ENCODE data around the gene DUSP6. TPM values are rescaled to one million over a fixed set of nuclear protein-coding genes. Genes with fewer than 3 reads are reported as not detected.

The DUSP6 gene
- total RNA-seq, 1 donor from 2014 or later = 23.0 TPM

- no peak for ATAC-seq
- intact Hi-C loops (cut with micrococcal nuclease) = no loop called here
- no peak for DNase-seq
These were observed 24.5 kb upstream of the DUSP6 start for GRCh38 chr12:89376844-89377243.

- ATAC-seq (no peak), DNase-seq (no peak)
- intact Hi-C loops (cut with micrococcal nuclease) = no loop called here
These were observed 23.9 kb upstream of the DUSP6 start for GRCh38 chr12:89376202-89376529.

DNA sequence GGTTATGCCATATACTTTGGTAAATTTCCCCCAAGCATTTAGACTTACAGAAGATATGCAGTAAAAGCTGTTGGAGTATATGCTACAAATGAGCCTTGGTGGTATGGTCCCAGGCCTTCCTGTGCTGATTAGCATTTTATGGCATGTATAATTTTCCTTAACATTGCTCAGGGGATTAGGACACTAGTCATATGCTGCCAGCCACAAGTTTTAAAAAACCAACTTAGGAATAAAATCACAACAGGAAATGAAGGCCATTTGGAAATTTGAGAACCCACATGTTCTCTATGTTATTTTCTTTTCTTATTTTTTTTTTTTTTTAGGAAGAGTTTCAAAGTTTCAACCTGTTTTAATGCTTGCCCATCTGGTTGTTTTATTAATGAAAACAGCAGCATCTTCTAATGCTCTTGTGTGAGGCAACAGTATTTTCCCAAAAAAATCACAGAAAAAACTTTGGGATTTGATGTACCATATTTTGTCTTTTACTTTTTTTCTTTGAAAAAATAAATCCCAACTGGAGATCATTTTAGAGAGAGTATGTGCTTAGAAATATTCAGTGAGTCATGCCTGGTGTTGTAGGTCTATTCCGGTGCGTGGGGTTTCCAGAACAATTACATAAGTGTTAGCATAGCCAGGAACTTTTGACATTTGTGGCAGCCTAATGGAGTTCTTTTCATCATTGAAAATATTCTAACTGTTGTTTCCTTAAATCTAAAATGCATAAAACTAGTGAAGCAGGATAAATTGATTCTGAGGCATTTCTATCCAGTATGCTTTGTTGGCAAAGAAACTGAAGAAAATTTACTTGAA, 21.7 kb upstream of the DUSP6 start:
- DNase-seq = no peak

GRCh38 chr12:89372584-89373370, 20.5 kb upstream of the DUSP6 start:
- DNase-seq (no peak), ATAC-seq (peak; percentile 69)
- intact Hi-C loops (cut with micrococcal nuclease) = no loop called here

More for the DNA sequence above, 21.7 kb upstream of the DUSP6 start:
- intact Hi-C loops (cut with micrococcal nuclease) = no loop called here
- peak; percentile 90 for ATAC-seq

DNA sequence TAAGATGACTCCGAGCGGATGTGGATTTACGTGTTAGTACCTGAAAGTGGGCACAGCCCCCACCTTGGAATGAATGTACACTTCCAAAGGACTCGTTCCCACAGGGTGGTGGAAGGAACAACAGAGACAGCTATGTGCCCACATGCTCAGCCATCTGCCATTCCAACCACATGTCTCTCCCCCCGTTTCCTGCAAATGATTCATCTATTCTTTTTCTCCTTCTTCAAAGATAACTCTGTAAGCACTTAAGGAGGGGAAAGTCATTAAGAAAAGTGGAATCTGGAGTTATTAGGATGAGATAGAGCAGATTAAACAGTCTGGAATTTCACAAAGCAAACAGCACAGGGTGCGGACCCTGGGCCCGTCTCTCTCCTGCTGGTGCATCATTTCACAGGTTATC, 18.5 kb upstream of the DUSP6 start:
- intact Hi-C loops (cut with micrococcal nuclease) = no loop called here
- ATAC-seq (no peak), DNase-seq (no peak)

DNA sequence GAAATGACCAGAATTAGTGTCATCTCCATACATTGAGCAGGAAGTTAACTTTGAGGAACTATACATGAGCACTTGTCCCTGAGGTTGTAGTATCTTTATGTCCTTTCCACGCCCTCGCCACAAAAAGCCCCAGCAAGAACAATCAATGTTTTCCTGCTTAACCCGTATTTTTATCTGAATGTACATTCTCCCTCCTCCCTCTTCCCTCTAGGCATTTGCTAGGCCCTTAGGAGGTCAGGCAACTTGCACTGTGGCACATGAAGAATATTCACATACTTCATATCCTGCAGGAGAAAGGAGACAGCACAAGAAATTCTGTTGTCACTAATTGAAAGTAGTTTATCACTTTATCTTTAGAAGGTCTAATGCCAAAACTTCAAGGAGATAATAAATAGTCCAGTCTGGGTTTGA, 18.1 kb upstream of the DUSP6 start:
- DNase-seq (no peak), ATAC-seq (no peak)

GRCh38 chr12:89369166-89369565, 16.9 kb upstream of the DUSP6 start:
- DNase-seq (no peak), ATAC-seq (no peak)
- intact Hi-C loops (cut with micrococcal nuclease) = no loop called here

More for the DNA sequence above, 18.1 kb upstream of the DUSP6 start:
- intact Hi-C loops (cut with micrococcal nuclease) = no loop called here

DNA sequence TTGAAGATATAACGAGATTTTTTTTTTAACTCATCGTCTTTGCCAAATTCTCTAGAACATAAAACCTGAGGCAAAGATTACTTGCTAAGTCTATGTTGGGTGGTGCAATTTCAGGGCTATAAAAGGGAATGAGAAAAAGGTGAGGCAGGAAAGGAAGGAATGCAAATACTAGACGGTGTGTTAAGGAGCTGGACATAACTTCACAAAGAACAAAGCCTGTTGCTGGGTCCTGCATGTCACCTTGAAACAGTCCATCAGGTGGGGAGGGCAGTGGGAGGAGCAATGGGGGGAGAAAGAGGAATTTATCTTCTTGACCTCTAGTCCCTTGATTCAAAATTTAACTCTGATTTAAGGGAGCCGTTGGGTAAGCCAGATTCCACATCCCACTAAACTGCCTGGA, 16.1 kb upstream of the DUSP6 start:
- DNase-seq (no peak), ATAC-seq (no peak)
- intact Hi-C loops (cut with micrococcal nuclease) = no loop called here

DNA sequence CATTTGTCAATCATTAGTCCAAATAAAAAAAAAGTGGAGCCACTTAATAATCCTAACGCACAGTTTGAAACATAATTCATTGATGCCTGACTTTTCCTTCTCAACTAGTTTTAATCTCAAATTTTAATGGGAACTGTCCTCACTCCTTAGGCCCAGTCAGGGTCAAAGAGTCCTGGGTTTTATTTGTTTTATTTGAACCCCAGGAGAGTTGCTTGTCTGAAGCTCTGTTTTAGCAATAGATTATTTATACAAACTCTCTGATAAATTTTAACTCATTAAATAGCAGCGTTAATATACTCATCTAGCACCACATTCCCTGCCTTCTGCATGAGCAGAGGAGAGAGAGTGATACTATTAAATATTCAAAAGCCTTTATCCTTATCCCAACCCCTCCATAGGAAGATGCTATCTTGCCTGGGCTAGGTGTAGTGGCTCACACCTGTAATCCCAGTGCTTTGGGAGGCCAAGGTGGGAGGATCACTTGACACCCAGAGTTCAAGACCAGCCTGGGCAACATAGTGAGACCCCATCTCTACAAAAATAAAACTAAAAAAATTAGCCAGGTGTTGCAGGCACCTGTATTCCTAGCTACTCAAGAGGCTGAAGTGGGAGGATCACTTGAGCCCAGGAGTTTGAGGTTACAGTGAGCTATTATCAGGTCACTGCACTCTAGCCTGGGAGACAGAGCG, 14.5 kb upstream of the DUSP6 start:
- intact Hi-C loops (cut with micrococcal nuclease) = no loop called here
- ATAC-seq (no peak), DNase-seq (no peak)

DNA sequence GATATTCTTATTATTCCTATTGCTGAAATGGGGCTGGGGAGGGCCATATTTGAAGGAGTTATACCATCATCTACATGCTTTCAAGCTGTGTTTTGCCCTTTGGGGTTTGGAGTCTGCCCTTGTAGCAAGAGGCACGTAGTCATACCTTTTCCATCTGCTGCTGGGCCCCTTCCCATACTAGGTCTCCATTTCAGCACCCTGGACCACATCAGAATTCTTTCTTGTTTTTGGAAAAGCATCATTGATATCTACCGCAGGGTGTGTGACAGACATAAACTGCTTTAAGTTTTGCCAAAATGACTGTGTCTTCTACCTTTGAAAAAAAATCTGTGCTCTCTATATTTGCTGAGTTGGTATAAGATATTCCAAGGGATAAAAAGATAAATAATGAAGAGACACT, 12.3 kb upstream of the DUSP6 start:
- DNase-seq (no peak), ATAC-seq (peak; percentile 16)
- intact Hi-C loops (cut with micrococcal nuclease) = no loop called here

DNA sequence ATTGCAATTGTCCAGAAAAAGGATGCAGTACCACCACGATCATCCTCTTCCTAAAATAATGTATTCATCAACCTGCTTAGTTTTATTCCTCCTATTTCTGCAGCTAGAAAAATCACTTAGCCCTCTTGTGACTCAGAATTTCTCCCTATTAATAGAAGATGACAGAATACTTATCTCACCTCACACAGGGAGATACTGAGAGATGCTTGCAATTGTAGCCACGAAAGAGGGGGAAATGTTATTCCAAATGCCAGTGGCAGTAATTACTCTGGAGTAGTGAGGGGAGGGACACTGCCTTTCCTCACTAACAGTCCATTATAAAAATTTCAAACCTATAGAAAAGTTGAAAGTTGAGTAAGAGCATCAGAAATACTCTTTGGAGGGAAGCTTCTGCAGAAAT, 11.8 kb upstream of the DUSP6 start:
- peak; percentile 84 for ATAC-seq
- no peak for DNase-seq
- intact Hi-C loops (cut with micrococcal nuclease) = no loop called here

GRCh38 chr12:89363582-89363981, 11.3 kb upstream of the DUSP6 start:
- peak; percentile 51 for ATAC-seq
- DNase-seq = no peak
- intact Hi-C loops (cut with micrococcal nuclease) = no loop called here

- ATAC-seq (peak; percentile 66), DNase-seq (no peak)
- intact Hi-C loops (cut with micrococcal nuclease) = no loop called here
These were observed 10.8 kb upstream of the DUSP6 start for GRCh38 chr12:89363084-89363483.

- intact Hi-C loops (cut with micrococcal nuclease) = loop anchor here (10.0 kb wide), 2 partner anchors 95 to 305 kb away; no protein-coding TSS in a partner anchor
- DNase-seq = no peak
- ATAC-seq = no peak
These were observed 7.3 kb upstream of the DUSP6 start for GRCh38 chr12:89359615-89360014.

DNA sequence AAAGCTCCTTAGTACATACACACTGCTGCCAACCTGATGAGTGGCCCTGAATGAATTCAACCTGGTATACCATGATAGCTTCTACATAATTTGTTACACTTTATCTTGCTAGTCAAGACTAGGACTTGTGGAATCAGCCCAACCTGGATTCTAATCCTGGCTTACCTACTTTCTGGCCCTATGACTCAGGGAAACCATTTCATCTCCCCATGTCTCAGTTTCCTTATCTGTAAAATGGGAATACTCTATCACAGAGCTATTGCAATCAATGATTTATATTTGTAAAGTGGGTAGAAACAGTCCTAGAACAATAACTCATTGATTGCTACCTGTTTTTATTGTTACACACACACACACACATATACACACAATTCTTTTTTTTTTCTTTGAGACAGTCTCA, 6.5 kb upstream of the DUSP6 start:
- intact Hi-C loops (cut with micrococcal nuclease) = loop anchor here (10.0 kb wide), 2 partner anchors 96 to 304 kb away; no protein-coding TSS in a partner anchor
- DNase-seq = no peak
- no peak for ATAC-seq

- DNase-seq (no peak), ATAC-seq (no peak)
- intact Hi-C loops (cut with micrococcal nuclease) = loop anchor here (10.0 kb wide), 2 partner anchors 97 to 303 kb away; no protein-coding TSS in a partner anchor
These were observed 5.0 kb upstream of the DUSP6 start for GRCh38 chr12:89357297-89357730.

DNA sequence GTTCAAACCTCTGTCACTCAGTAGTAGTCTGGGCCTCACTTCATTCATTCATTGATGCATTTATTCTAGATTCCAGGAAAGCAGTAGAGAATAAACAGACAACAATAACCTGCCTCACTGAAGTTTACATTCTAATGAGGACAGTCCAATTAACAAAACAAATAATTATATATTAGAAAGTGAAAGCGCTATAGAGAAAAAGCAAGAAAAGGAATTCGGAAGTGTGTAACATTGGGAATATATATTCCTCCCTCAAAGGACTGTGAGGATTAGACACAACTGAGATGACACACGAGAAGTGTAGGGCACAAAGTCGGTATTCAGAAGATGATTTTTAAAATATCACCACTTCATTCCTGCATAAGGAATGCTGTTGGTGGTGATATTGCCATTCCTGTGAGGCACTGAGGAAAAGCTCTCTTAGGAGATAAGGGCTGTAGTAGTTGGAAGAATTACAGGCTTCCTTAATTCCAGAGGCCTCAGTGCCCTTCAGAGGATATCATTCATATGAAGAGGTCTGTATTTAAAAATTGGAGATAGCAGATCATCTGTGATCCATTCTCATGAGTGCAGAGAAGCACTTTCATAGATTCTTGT, 3.9 kb upstream of the DUSP6 start:
- no peak for DNase-seq
- intact Hi-C loops (cut with micrococcal nuclease) = loop anchor here (10.0 kb wide), 2 partner anchors 99 to 301 kb away; no protein-coding TSS in a partner anchor
- ATAC-seq = no peak

DNA sequence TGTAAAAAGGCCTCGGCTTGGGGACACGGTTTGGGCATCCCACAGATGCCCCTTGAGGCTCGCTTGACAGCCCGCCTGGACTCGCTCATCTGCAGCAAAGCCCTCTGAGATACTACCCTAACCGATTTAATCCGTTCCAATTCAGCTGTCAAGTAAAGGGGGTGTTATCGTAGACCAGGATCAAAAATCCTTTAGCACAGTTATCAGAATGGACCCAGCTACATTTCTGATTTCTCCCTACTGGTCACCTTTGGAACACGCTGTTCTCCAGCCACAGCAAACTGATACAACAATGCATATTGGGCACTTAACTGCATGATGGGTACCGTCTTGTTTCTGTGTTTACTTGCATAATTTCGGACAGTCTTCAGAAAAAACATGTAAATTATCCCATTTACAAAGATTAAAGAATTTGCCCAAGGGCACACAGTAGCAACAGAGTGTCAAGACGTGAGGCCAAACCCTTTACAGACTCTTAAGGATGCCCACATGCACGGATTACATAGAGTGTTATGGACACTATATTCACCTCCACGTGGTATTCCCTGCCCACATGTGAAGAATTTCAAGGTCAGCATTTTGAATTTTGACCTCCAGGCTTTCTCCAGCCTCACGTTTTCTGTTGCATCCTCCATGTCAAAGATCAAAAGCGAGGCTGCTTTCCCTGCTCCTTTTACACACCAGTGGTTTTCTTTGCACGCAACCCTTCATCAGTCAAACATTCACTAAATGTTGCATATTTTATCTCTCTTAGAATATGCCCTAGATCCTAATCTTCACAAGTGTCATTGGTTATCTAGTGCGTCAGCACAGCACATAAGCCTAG, 3.2 kb upstream of the DUSP6 start:
- DNase-seq = no peak
- ATAC-seq = no peak
- intact Hi-C loops (cut with micrococcal nuclease) = loop anchor here (10.0 kb wide), 2 partner anchors 99 to 301 kb away; no protein-coding TSS in a partner anchor
